Duodenal mucosa (tissue), 2 donors: ENCODE measurements around the gene SRPK2.
A peak's percentile ranks its signal among the peaks of the same experiment; 100 is the strongest.

Experiments used
- H3K27ac ChIP-seq: one replicate; pipeline ENCODE4 v1.7.0; 2013; ENCODE audit warnings: low read depth, low read length
- H3K27me3 ChIP-seq, 2 donors: one replicate each; pipeline ENCODE4 v1.7.0; 2013; ENCODE audit warnings: low read length in 2 of 2, control low read depth in 1 of 2; ENCODE audit not compliant: insufficient read depth in 2 of 2, control insufficient read depth in 1 of 2
- H3K36me3 ChIP-seq, 2 donors: one replicate each; pipeline ENCODE4 v1.7.0; 2013; ENCODE audit warnings: low read length in 2 of 2, control low read depth in 1 of 2; ENCODE audit not compliant: insufficient read depth in 2 of 2, control insufficient read depth in 1 of 2
- H3K4me1 ChIP-seq, 2 donors: one replicate each; pipeline ENCODE4 v1.7.0; 2013; ENCODE audit warnings: low read length in 2 of 2, control low read depth in 1 of 2; ENCODE audit not compliant: insufficient read depth in 2 of 2, control insufficient read depth in 1 of 2
- H3K4me3 ChIP-seq, 2 donors: one replicate each; pipeline ENCODE4 v1.7.0; 2013; ENCODE audit warnings: low read length in 2 of 2, low read depth in 1 of 2
- H3K9ac ChIP-seq, 2 donors: one replicate each; pipeline ENCODE4 v1.7.0; 2013; ENCODE audit warnings: low read length in 2 of 2, low read depth in 1 of 2
- H3K9me3 ChIP-seq, 2 donors: one replicate each; pipeline ENCODE4 v1.7.0; 2013; ENCODE audit warnings: low read length in 2 of 2, control low read depth in 1 of 2; ENCODE audit not compliant: control insufficient read depth in 1 of 2

Gene SRPK2

GRCh38 chr7:105321754-105322455, 66.8 kb downstream of the SRPK2 start:
- Histone ChIP-seq H3K9me3 (no peaks in the 10 kb centered on the region), H3K36me3 (no peaks in the 10 kb centered on the region), H3K27me3 (no peaks in the 10 kb centered on the region), H3K9ac (no peak overlapping the region), H3K4me1 (peaks cover 0 to 4% of the 10 kb centered on the region in 2 donors), H3K4me3 (no peak overlapping the region), H3K27ac (no peak overlapping the region)

- H3K27ac ChIP-seq = no peak overlapping the region
- H3K4me3 ChIP-seq = no peak overlapping the region
- no peaks in the 10 kb centered on the region for H3K27me3 ChIP-seq
- no peaks in the 10 kb centered on the region for H3K9me3 ChIP-seq
- peaks cover 0 to 4% of the 10 kb centered on the region in 2 donors for H3K4me1 ChIP-seq
- H3K36me3 ChIP-seq = no peaks in the 10 kb centered on the region
- H3K9ac ChIP-seq = no peak overlapping the region
Observed at GRCh38 chr7:105320896-105321295, 67.8 kb downstream of the SRPK2 start.

GRCh38 chr7:105319578-105319977, 69.1 kb downstream of the SRPK2 start:
- H3K9me3 ChIP-seq = no peaks in the 10 kb centered on the region
- no peak overlapping the region for H3K9ac ChIP-seq

GRCh38 chr7:105316578-105317344, 72.0 kb downstream of the SRPK2 start:
- Histone ChIP-seq H3K4me3 (no peak overlapping the region), H3K4me1 (peaks cover 0 to 4% of the 10 kb centered on the region in 2 donors), H3K27ac (no peak overlapping the region), H3K9ac (no peak overlapping the region), H3K36me3 (no peaks in the 10 kb centered on the region), H3K9me3 (no peaks in the 10 kb centered on the region), H3K27me3 (no peaks in the 10 kb centered on the region)

More at GRCh38 chr7:105319578-105319977, 69.1 kb downstream of the SRPK2 start:
- no peaks in the 10 kb centered on the region for H3K36me3 ChIP-seq
- H3K4me3 ChIP-seq = no peak overlapping the region
- peaks cover 0 to 4% of the 10 kb centered on the region in 2 donors for H3K4me1 ChIP-seq
- H3K27ac ChIP-seq = no peak overlapping the region
- no peaks in the 10 kb centered on the region for H3K27me3 ChIP-seq

- H3K9me3 ChIP-seq = no peaks in the 10 kb centered on the region
- no peaks in the 10 kb centered on the region for H3K36me3 ChIP-seq
- peaks cover 0 to 4% of the 10 kb centered on the region in 2 donors for H3K4me1 ChIP-seq
- H3K9ac ChIP-seq = no peak overlapping the region
- H3K4me3 ChIP-seq = no peak overlapping the region
- H3K27ac ChIP-seq = no peak overlapping the region
- no peaks in the 10 kb centered on the region for H3K27me3 ChIP-seq
Observed at GRCh38 chr7:105315357-105315756, 73.4 kb downstream of the SRPK2 start.

GRCh38 chr7:105309235-105310169, 79.2 kb downstream of the SRPK2 start:
- Histone ChIP-seq H3K4me1 (peaks cover 7 to 18% of the 10 kb centered on the region in 2 donors), H3K27ac (no peak overlapping the region), H3K36me3 (no peaks in the 10 kb centered on the region), H3K9ac (peak overlapping the region in 1 of 2 donors; percentile 32), H3K4me3 (no peak overlapping the region), H3K27me3 (no peaks in the 10 kb centered on the region), H3K9me3 (no peaks in the 10 kb centered on the region)

GRCh38 chr7:105307163-105307672, 81.5 kb downstream of the SRPK2 start:
- H3K4me1 ChIP-seq = peaks cover 7 to 26% of the 10 kb centered on the region in 2 donors
- no peaks in the 10 kb centered on the region for H3K36me3 ChIP-seq
- no peaks in the 10 kb centered on the region for H3K9me3 ChIP-seq
- H3K4me3 ChIP-seq = no peak overlapping the region
- H3K27me3 ChIP-seq = no peaks in the 10 kb centered on the region
- H3K27ac ChIP-seq = no peak overlapping the region
- H3K9ac ChIP-seq = no peak overlapping the region

- H3K27me3 ChIP-seq = no peaks in the 10 kb centered on the region
- no peak overlapping the region for H3K4me3 ChIP-seq
- H3K9ac ChIP-seq = no peak overlapping the region
- H3K9me3 ChIP-seq = no peaks in the 10 kb centered on the region
- no peaks in the 10 kb centered on the region for H3K36me3 ChIP-seq
- peaks cover 7 to 26% of the 10 kb centered on the region in 2 donors for H3K4me1 ChIP-seq
- H3K27ac ChIP-seq = no peak overlapping the region
Observed at GRCh38 chr7:105306298-105306748, 82.4 kb downstream of the SRPK2 start.

GRCh38 chr7:105305633-105306032, 83.1 kb downstream of the SRPK2 start:
- Histone ChIP-seq H3K4me1 (peaks cover 7 to 26% of the 10 kb centered on the region in 2 donors), H3K4me3 (no peak overlapping the region), H3K27me3 (no peaks in the 10 kb centered on the region), H3K27ac (no peak overlapping the region), H3K9me3 (no peaks in the 10 kb centered on the region), H3K36me3 (no peaks in the 10 kb centered on the region), H3K9ac (no peak overlapping the region)
